NK-92 treated with Interleukin-12 subunit alpha and Interleukin-12 subunit beta, amount 100 ng/mL, for 24 hours (cell line): ENCODE measurements around the gene TERC.
"Not testable (repeated sequence)": the region's sequence is repeated elsewhere in the genome, so short reads cannot be mapped to it uniquely, and the experiment has no call there.

ENCODE experiments used
- DNase-seq: peaks from one replicate; lab custom pipeline; 2025; lab: John Stamatoyannopoulos, UW

TERC gene

GRCh38 chr3:169771497-169772304 lies 6.8 kb upstream of the TERC start:
- DNase-seq = peak; percentile 35

- no peak for DNase-seq
Measured at GRCh38 chr3:169769287-169770181, 4.7 kb upstream of the TERC start, which contains the start of gene ACTRT3. Gene ACTRT3, minus strand, starts transcription at chr3:169769561. Its CDS starts 41 bp downstream, at chr3:169769520.

GRCh38 chr3:169764312-169764881 lies 463 bp downstream of the TERC start:
- peak; percentile 60 for DNase-seq

GRCh38 chr3:169760479-169760878 lies 4.4 kb downstream of the TERC start:
- no peak for DNase-seq

- DNase-seq = no peak
Measured at GRCh38 chr3:169759256-169759655, 5.6 kb downstream of the TERC start.

- no peak for DNase-seq
Measured at GRCh38 chr3:169758359-169758994, 6.4 kb downstream of the TERC start.

- DNase-seq = no peak
Measured at GRCh38 chr3:169755488-169755887, 9.4 kb downstream of the TERC start.

GRCh38 chr3:169754711-169755110 lies 10.1 kb downstream of the TERC start:
- no peak for DNase-seq

- no peak for DNase-seq
Measured at GRCh38 chr3:169751875-169752274, 13.0 kb downstream of the TERC start.

- no peak for DNase-seq
Measured at GRCh38 chr3:169750665-169751064, 14.2 kb downstream of the TERC start.

- DNase-seq = no peak
Measured at GRCh38 chr3:169748670-169749069, 16.2 kb downstream of the TERC start.

- DNase-seq = no peak
Measured at GRCh38 chr3:169746924-169747323, 17.9 kb downstream of the TERC start.

GRCh38 chr3:169744366-169745054 lies 20.4 kb downstream of the TERC start:
- no peak for DNase-seq

- DNase-seq = no peak
Measured at GRCh38 chr3:169739067-169739466, 25.8 kb downstream of the TERC start.

GRCh38 chr3:169731857-169732256 lies 33.0 kb downstream of the TERC start:
- not testable (repeated sequence) for DNase-seq

GRCh38 chr3:169722724-169723123 lies 42.1 kb downstream of the TERC start:
- DNase-seq = no peak

- not testable (repeated sequence) for DNase-seq
Measured at GRCh38 chr3:169718415-169718814, 46.4 kb downstream of the TERC start.
